Stimulated activated CD8-positive, alpha-beta memory T cell treated with anti-CD3 and anti-CD28 coated beads, Interleukin-15, amount 100 ng/mL, for 1 hour (primary cell): ENCODE measurements around the gene EPS8L3.
"Not testable (repeated sequence)": the region's sequence is repeated elsewhere in the genome, so short reads cannot be mapped to it uniquely, and the experiment has no call there.

Source experiments
- DNase-seq: peaks from one replicate; pipeline ENCODE4 v3.0.0-alpha.2; 2020; ENCODE audit warnings: low read depth

Gene EPS8L3

GRCh38 chr1:109711593-109712320, 52.0 kb downstream of the EPS8L3 start, which contains the start of gene GSTM5:
Gene GSTM5, plus strand, starts transcription at chr1:109712251. Its CDS starts 62 bp downstream, at chr1:109712313.
- DNase-seq = not testable (repeated sequence)

GRCh38 chr1:109709822-109710221, 53.9 kb downstream of the EPS8L3 start:
- not testable (repeated sequence) for DNase-seq

- not testable (repeated sequence) for DNase-seq
Measured at GRCh38 chr1:109708949-109709348, 54.8 kb downstream of the EPS8L3 start.

- DNase-seq = no peak
Measured at GRCh38 chr1:109705411-109705810, 58.3 kb downstream of the EPS8L3 start.

- DNase-seq = no peak
Measured at GRCh38 chr1:109704173-109704572, 59.5 kb downstream of the EPS8L3 start.

- DNase-seq = not testable (repeated sequence)
Measured at GRCh38 chr1:109702940-109703339, 60.8 kb downstream of the EPS8L3 start.
